Endothelial cell of hepatic sinusoid (primary cell): ENCODE measurements around the gene LRR1.

Experiments used
- in situ Hi-C: cut with HindIII; loops from 2 replicates; pipeline ENCODE4 v1.10.0; 2017; ENCODE audit warnings: low sequenced_read_pairs

The LRR1 gene

GRCh38 chr14:49623941-49624839 is 25.4 kb downstream of the LRR1 start:
- in situ Hi-C loops: no loop called here

GRCh38 chr14:49633640-49634546 is 35.2 kb downstream of the LRR1 start:
- in situ Hi-C loops: no loop called here

GRCh38 chr14:49634547-49635334 is 36.0 kb downstream of the LRR1 start, which contains the start of gene DNAAF2:
Gene DNAAF2 (minus strand): TSS chr14:49635244. CDS start chr14:49635149, 95 bp downstream.
- in situ Hi-C loops: no loop called here

GRCh38 chr14:49636866-49637265 is 38.1 kb downstream of the LRR1 start:
- in situ Hi-C loops: no loop called here

- in situ Hi-C loops: no loop called here
Observed at GRCh38 chr14:49637534-49638078, 38.9 kb downstream of the LRR1 start.

- in situ Hi-C loops: no loop called here
Observed at GRCh38 chr14:49640540-49641417, 42.0 kb downstream of the LRR1 start.

- in situ Hi-C loops: no loop called here
Observed at GRCh38 chr14:49641697-49642129, 43.0 kb downstream of the LRR1 start.

- in situ Hi-C loops: no loop called here
Observed at GRCh38 chr14:49642163-49642562, 43.4 kb downstream of the LRR1 start.

GRCh38 chr14:49653508-49653907 is 54.8 kb downstream of the LRR1 start:
- in situ Hi-C loops: loop anchor here (5.0 to 10.0 kb wide), 4 partner anchors 39 to 134 kb away; partner anchors contain the start of genes KLHDC1 and RPS29

- in situ Hi-C loops: loop anchor here (5.0 to 10.0 kb wide), 4 partner anchors 38 to 133 kb away; partner anchors contain the start of genes KLHDC1 and RPS29
Observed at GRCh38 chr14:49654511-49654910, 55.8 kb downstream of the LRR1 start.

GRCh38 chr14:49657500-49657899 is 58.8 kb downstream of the LRR1 start:
- in situ Hi-C loops: loop anchor here (10.0 kb wide), 1 partner anchor 73 kb away; the partner anchor contains the start of gene RPS29

GRCh38 chr14:49659526-49660455 is 61.1 kb downstream of the LRR1 start:
- in situ Hi-C loops: loop anchor here (10.0 kb wide), 1 partner anchor 75 kb away; the partner anchor contains the start of gene RPS29
